Vagina (tissue), 2 donors: ENCODE measurements around the gene INPP5A. TPM values are rescaled to one million over a fixed set of nuclear protein-coding genes. Genes with fewer than 3 reads are reported as not detected.

Experiments
- DNase-seq, 2 donors: peaks; one replicate each; pipeline ENCODE4 v3.0.0-alpha.2; 2017; ENCODE audit errors: extremely low spot score in 2 of 2
- H3K27ac ChIP-seq: fragments of 200-600 bp; sonication (generic); one replicate; pipeline ENCODE4 v1.5.1; 2019
- H3K27me3 ChIP-seq: fragments of 200-600 bp; sonication (generic); one replicate; pipeline ENCODE4 v1.5.1; 2019
- H3K36me3 ChIP-seq, 2 donors: fragments of 200-600 bp; sonication (generic); one replicate each; pipeline ENCODE4 v1.5.1; 2017 to 2019
- H3K4me1 ChIP-seq: fragments of 200-600 bp; sonication (generic); one replicate; pipeline ENCODE4 v1.5.1; 2019
- H3K4me3 ChIP-seq, 2 donors: fragments of 200-600 bp; sonication (generic); 1 replicate in 1 of 2; 2 replicates in 1 of 2; pipeline ENCODE4 v1.5.1; 2016 to 2019
- H3K9me3 ChIP-seq: fragments of 200-600 bp; sonication (generic); one replicate; pipeline ENCODE4 v1.5.1; 2019
- CTCF ChIP-seq, 3 experiments: fragments of 450-650 bp in 2 of 3; fragments of 200-600 bp in 1 of 3; sonication (generic) in 1 of 3; IDR thresholded peaks; one replicate each; pipeline ENCODE4 v1.5.1; 2017 to 2019; ENCODE audit warnings: antibody characterized with exemption in 3 of 3, mild to moderate bottlenecking in 2 of 3, moderate library complexity in 2 of 3
- POLR2A ChIP-seq, 2 donors: fragments of 450-650 bp; IDR thresholded peaks; one replicate each; pipeline ENCODE4 v1.6.1; 2017; ENCODE audit warnings: antibody characterized with exemption in 2 of 2, mild to moderate bottlenecking in 2 of 2, moderate library complexity in 2 of 2
- POLR2AphosphoS5 ChIP-seq, 2 donors: sonication (generic); formaldehyde crosslinking; IDR thresholded peaks; one replicate each; pipeline ENCODE4 v1.9.0; 2017; ENCODE audit warnings: antibody characterized with exemption in 2 of 2, mild to moderate bottlenecking in 2 of 2, low read depth in 1 of 2; ENCODE audit not compliant: insufficient read depth in 1 of 2
- intact Hi-C: fragments of 100-400 bp; cut with DNase I; formaldehyde crosslinking; loops from one replicate; pipeline ENCODE4 v1.15.1; 2023
- total RNA-seq: library from RNA; depleted of rRNA; stranded (reverse); fragments of >200 nt; gene quantifications from one replicate; pipeline ENCODE4 v1.2.3, GENCODE V29; 2016

Gene INPP5A
- total RNA-seq, 1 donor from 2014 or later = 24.3 TPM

GRCh38 chr10:132711613-132712121 is 174.1 kb downstream of the INPP5A start:
- H3K9me3 ChIP-seq = no peaks in the 10 kb centered on the region
- no peak overlapping the region for H3K27ac ChIP-seq
- peaks cover 0 to 20% of the 10 kb centered on the region in 2 donors for H3K36me3 ChIP-seq
- no peak overlapping the region for H3K4me3 ChIP-seq
- intact Hi-C loops = no loop called here
- no peak for TF ChIP-seq POLR2AphosphoS5 (IDR thresholded peaks at IDR 0.05; ENCODE audit: insufficient read depth in 1 of 2, low read depth in 1 of 2)
- TF ChIP-seq POLR2A (IDR thresholded peaks at IDR 0.05) = no peak
- TF ChIP-seq CTCF (IDR thresholded peaks at IDR 0.05) = no peak
- DNase-seq = no peak
- H3K27me3 ChIP-seq = no peaks in the 10 kb centered on the region
- no peaks in the 10 kb centered on the region for H3K4me1 ChIP-seq

- H3K27ac ChIP-seq = no peak overlapping the region
- H3K27me3 ChIP-seq = no peaks in the 10 kb centered on the region
- no peak overlapping the region for H3K4me3 ChIP-seq
- intact Hi-C loops = no loop called here
- H3K4me1 ChIP-seq = no peaks in the 10 kb centered on the region
- DNase-seq = no peak
- peaks cover 0 to 20% of the 10 kb centered on the region in 2 donors for H3K36me3 ChIP-seq
- no peak for TF ChIP-seq CTCF (IDR thresholded peaks at IDR 0.05)
- TF ChIP-seq POLR2A (IDR thresholded peaks at IDR 0.05) = no peak
- TF ChIP-seq POLR2AphosphoS5 (IDR thresholded peaks at IDR 0.05; ENCODE audit: insufficient read depth in 1 of 2, low read depth in 1 of 2) = no peak
- H3K9me3 ChIP-seq = no peaks in the 10 kb centered on the region
Measured at GRCh38 chr10:132712291-132712690, 174.7 kb downstream of the INPP5A start.

DNA sequence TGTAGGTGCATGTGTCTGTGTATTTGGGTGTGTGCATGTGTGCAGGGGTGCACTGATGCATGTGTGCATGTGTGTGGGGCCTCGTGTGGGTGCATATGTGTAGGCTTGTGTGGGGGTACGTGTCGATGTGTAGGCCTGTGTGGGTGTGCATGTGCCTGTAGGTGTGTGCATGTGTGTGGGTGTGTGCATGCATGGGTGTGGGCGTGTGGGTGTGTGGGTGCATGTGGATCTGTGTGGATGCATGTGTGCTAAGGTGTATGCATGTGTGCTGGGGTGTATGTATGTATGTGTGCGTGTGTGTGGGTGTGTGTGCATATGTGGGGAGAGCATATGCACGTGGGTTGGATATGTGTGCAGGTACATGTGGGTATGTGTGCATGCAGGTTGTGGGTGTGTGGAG is 175.2 kb downstream of the INPP5A start:
- H3K4me3 ChIP-seq = no peak overlapping the region
- no peak for DNase-seq
- TF ChIP-seq POLR2AphosphoS5 (IDR thresholded peaks at IDR 0.05; ENCODE audit: insufficient read depth in 1 of 2, low read depth in 1 of 2) (no peak), CTCF (IDR thresholded peaks at IDR 0.05) (no peak), POLR2A (IDR thresholded peaks at IDR 0.05) (no peak)
- peaks cover 0 to 20% of the 10 kb centered on the region in 2 donors for H3K36me3 ChIP-seq
- H3K27ac ChIP-seq = no peak overlapping the region
- H3K4me1 ChIP-seq = no peaks in the 10 kb centered on the region
- H3K27me3 ChIP-seq = no peaks in the 10 kb centered on the region
- intact Hi-C loops = no loop called here
- no peaks in the 10 kb centered on the region for H3K9me3 ChIP-seq

DNA sequence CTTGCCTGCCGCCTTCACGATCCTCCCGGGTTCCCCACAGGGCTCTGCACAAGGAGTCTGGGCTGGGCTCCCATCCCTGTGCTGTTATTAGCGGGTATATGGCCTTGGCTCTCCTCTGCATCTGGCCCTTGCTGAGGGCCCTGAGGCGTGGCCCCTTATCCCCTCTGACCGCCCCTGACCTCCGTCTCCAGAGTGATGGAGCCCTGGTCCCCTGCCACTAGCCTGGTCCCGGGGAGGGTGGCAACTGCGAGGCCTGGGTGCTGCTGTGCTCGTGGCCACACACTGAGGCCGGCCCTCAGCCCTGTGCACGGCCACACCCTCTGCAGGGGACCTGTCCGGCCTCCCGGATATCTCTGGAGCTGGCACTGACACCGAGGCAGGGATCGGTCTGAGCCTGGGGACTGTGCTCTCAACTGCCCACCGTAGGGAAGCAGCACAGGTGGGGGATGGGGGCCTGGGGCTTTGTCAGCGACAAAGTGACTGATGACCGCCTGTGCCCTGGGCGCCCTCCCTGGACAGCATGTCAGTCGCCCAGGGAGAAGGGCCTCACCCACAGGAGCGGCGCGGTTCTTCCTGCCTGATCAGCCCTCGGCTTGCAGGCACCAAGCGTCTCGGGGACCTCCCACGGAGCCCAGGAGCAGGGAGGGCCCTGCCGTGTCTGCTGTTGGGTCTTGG is 176.0 kb downstream of the INPP5A start:
- intact Hi-C loops = no loop called here
- Histone ChIP-seq H3K27ac (no peak overlapping the region), H3K27me3 (no peaks in the 10 kb centered on the region), H3K4me1 (no peaks in the 10 kb centered on the region), H3K36me3 (peaks cover 0 to 17% of the 10 kb centered on the region in 2 donors), H3K4me3 (no peak overlapping the region), H3K9me3 (no peaks in the 10 kb centered on the region)
- DNase-seq = no peak
- TF ChIP-seq POLR2A (IDR thresholded peaks at IDR 0.05) (no peak), POLR2AphosphoS5 (IDR thresholded peaks at IDR 0.05; ENCODE audit: insufficient read depth in 1 of 2, low read depth in 1 of 2) (no peak), CTCF (IDR thresholded peaks at IDR 0.05) (no peak)
